Lower leg skin (tissue), 4 donors: Measurements from ENCODE around the gene RGPD6. TPM values are rescaled to one million over a fixed set of nuclear protein-coding genes. Genes with fewer than 3 reads are reported as not detected.
"Not testable (repeated sequence)": the region's sequence is repeated elsewhere in the genome, so short reads cannot be mapped to it uniquely, and the experiment has no call there.

Experiments used
- DNase-seq, 2 donors: peaks; one replicate each; pipeline ENCODE4 v3.0.0-alpha.2; 2019; ENCODE audit warnings: low spot score in 2 of 2
- H3K4me3 ChIP-seq: fragments of 200-600 bp; sonication (generic); 2 replicates; pipeline ENCODE4 v1.5.1; 2017; ENCODE audit warnings: mild to moderate bottlenecking, low read depth; ENCODE audit not compliant: poor library complexity, severe bottlenecking
- WGBS, 2 donors: methylation state at CpG; one replicate each; pipeline ENCODE4 v1.1.5; 2018; 5-methylcytosine and 5-hydroxymethylcytosine counted together
- intact Hi-C: fragments of 100-400 bp; cut with DNase I; formaldehyde crosslinking; loops from one replicate; pipeline ENCODE4 v1.15.0; 2023; ENCODE audit warnings: low total_unique reads
- total RNA-seq, 4 donors: library from RNA; depleted of rRNA; stranded (reverse); fragments of >200 nt; gene quantifications; one replicate each; pipeline ENCODE4 v1.1.0, GENCODE V29; 2016

Gene RGPD6
- total RNA-seq, 4 donors from 2014 or later: 34.0 to 45.1 (median 38.3) TPM

GRCh38 chr2:110579216-110579965, 2.4 kb upstream of the RGPD6 start:
- no CpG with 5 or more reads among the region's 12 CpGs for WGBS, 2 donors
- intact Hi-C loops, H3K4me3 ChIP-seq, DNase-seq: not testable (repeated sequence)

DNA sequence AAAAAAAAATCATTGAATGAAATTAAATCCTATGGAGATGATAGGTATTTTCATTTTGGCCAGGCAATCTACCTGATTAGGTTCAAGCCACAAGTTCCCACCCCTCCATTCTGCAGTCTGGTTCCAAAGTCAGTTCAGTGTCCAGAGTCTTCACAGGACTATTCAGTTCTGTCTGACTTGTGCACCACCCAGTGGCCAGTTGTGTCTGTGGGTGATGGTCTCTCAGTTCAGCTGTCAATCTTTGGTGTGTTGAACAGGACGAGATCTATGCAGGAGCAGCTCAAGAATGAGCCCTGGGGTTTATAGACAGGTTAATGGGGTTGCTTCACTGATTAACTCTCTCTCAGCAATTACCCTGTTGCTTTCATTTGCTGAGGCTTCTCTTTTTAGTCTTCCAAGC, 1.4 kb upstream of the RGPD6 start:
- intact Hi-C loops, DNase-seq, H3K4me3 ChIP-seq: not testable (repeated sequence)
- no CpG with 5 or more reads among the region's 1 CpG for WGBS, 2 donors

GRCh38 chr2:110499755-110500377, 77.2 kb downstream of the RGPD6 start:
- WGBS, 2 donors: no CpG with 5 or more reads among the region's 8 CpGs
- H3K4me3 ChIP-seq, intact Hi-C loops, DNase-seq: not testable (repeated sequence)

- no CpG with 5 or more reads among the region's 6 CpGs for WGBS, 2 donors
- intact Hi-C loops, H3K4me3 ChIP-seq, DNase-seq: not testable (repeated sequence)
Observed at GRCh38 chr2:110496027-110496426, 81.0 kb downstream of the RGPD6 start.

- DNase-seq, intact Hi-C loops, H3K4me3 ChIP-seq: not testable (repeated sequence)
- WGBS, 2 donors: no CpG with 5 or more reads among the region's 3 CpGs
Observed at GRCh38 chr2:110494488-110494887, 82.5 kb downstream of the RGPD6 start.

GRCh38 chr2:110488991-110489390, 88.0 kb downstream of the RGPD6 start:
- DNase-seq, intact Hi-C loops, H3K4me3 ChIP-seq: not testable (repeated sequence)
- WGBS, 2 donors: no CpG with 5 or more reads among the region's 1 CpG

- DNase-seq, intact Hi-C loops, H3K4me3 ChIP-seq: not testable (repeated sequence)
- WGBS, 2 donors: no CpG with 5 or more reads among the region's 4 CpGs
Observed at GRCh38 chr2:110482697-110483096, 94.3 kb downstream of the RGPD6 start.

DNA sequence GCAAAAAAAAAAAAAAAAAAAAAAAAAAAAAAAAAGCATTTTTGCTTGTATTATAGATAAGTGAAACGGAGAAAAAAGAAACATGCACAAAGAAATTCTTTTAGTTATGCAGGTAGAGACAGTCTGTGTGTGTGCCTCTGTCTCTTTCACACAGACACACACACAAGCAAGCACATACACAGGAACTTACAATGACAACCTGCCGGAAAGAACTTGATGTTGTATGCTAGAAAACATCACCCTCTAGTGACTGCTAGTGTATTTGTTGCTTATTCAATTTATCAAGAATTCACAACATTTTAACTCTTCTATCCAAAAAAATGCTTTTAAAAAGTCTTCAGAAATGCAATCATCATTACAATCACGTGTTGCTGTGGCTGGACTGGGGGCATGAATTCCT, 95.8 kb downstream of the RGPD6 start:
- H3K4me3 ChIP-seq, DNase-seq, intact Hi-C loops: not testable (repeated sequence)
- no CpG with 5 or more reads among the region's 3 CpGs for WGBS, 2 donors

GRCh38 chr2:110480084-110480483, 96.9 kb downstream of the RGPD6 start:
- intact Hi-C loops, DNase-seq, H3K4me3 ChIP-seq: not testable (repeated sequence)
- WGBS, 2 donors: no CpG with 5 or more reads among the region's 4 CpGs

DNA sequence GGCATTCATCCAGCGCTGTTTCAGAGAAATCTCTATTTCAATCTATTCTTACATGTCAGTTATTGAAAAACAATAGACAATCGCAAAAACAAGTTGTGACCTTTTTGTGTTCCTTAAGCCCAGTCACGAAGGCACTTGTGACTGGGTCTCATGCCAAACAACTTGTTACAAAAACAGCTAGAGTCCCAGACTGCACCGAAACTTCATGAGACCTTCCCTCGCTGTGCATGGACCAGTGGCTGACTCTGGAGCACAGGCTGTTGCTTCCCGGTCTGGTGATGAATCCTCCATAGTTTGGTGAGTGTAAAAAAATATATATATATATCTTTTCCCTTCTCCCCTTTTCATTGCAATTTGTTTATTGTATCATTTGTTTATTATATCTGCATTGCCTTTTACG, 99.7 kb downstream of the RGPD6 start:
- DNase-seq, intact Hi-C loops, H3K4me3 ChIP-seq: not testable (repeated sequence)
- WGBS, 2 donors: no CpG with 5 or more reads among the region's 7 CpGs

DNA sequence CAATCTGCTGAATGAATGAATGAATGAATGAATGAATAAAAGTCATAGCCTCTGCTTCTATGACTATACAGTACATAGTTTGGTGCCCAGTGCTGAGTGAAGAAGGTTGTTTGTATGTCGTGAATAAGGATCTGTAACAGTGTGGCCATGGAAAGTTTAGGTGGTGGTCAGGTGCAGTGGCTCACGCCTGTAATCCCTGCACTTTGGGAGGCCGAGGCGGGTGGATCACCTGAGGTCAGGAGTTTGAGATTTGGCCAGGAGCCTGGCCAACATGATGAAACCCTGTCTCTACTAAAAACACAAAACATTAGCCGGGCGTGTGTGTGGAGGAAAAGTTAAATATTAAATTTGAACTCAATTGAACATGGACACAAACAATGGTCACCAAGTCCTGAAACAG, 100.1 kb downstream of the RGPD6 start:
- WGBS, 2 donors: no CpG with 5 or more reads among the region's 6 CpGs
- H3K4me3 ChIP-seq, DNase-seq, intact Hi-C loops: not testable (repeated sequence)

GRCh38 chr2:110475627-110476359, 101.2 kb downstream of the RGPD6 start:
- DNase-seq, H3K4me3 ChIP-seq, intact Hi-C loops: not testable (repeated sequence)
- WGBS, 2 donors: no CpG with 5 or more reads among the region's 3 CpGs

- intact Hi-C loops, DNase-seq, H3K4me3 ChIP-seq: not testable (repeated sequence)
- no CpG with 5 or more reads among the region's 4 CpGs for WGBS, 2 donors
Observed at GRCh38 chr2:110474898-110475297, 102.1 kb downstream of the RGPD6 start.

- H3K4me3 ChIP-seq, intact Hi-C loops, DNase-seq: not testable (repeated sequence)
- no CpG with 5 or more reads among the region's 3 CpGs for WGBS, 2 donors
Observed at GRCh38 chr2:110473059-110473358, 104.0 kb downstream of the RGPD6 start.
